ENCODE data around the gene DNAI1.

DNA sequence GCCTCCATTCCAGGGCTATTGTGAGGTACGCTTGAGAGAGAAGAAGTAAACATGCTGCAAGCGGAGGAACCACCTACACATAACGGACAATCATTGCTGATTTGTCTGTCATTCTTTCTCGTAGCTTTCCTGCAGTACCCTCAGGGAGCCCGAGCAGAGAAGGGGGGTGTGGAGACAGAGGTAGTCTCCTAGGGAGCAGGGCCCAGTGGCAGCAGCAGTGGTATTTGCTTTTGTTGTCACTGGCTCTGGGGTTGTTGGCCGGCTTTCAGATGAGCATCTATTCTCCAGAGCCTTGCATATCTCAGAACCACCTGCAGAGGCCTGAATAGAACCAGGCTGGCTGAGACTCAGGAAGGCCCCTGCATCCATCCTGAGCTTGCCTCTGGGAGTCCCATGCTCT lies 44.3 kb downstream of the DNAI1 start:
- no peak for TF ChIP-seq ZFP30 (CRISPR knock-in tag; IDR thresholded peaks at IDR 0.05)
- TF ChIP-seq TCF4 (CRISPR knock-in tag; IDR thresholded peaks at IDR 0.05; ENCODE audit: borderline replicate concordance), result no peak
- no peak for TF ChIP-seq ARNTL (CRISPR knock-in tag; IDR thresholded peaks at IDR 0.05; ENCODE audit: borderline replicate concordance, low read depth)
- no peak for TF ChIP-seq PATZ1 (CRISPR knock-in tag; IDR thresholded peaks at IDR 0.05; ENCODE audit: borderline replicate concordance)
- no peak for TF ChIP-seq ZNF565 (CRISPR knock-in tag; conservative IDR thresholded peaks at IDR 0.05; ENCODE audit: low read depth)
- TF ChIP-seq RARB (CRISPR knock-in tag; IDR thresholded peaks at IDR 0.05), result no peak
- TF ChIP-seq TOX (CRISPR knock-in tag; IDR thresholded peaks at IDR 0.05; ENCODE audit: borderline replicate concordance), result no peak
- TF ChIP-seq SNAI2 (CRISPR knock-in tag; IDR thresholded peaks at IDR 0.05), result no peak
- TF ChIP-seq ZNF8 (CRISPR knock-in tag; IDR thresholded peaks at IDR 0.05), result no peak
- no peak for TF ChIP-seq ZNF70 (CRISPR knock-in tag; IDR thresholded peaks at IDR 0.05)
- no peak for TF ChIP-seq BACH2 (CRISPR knock-in tag; IDR thresholded peaks at IDR 0.05; ENCODE audit: borderline replicate concordance)
- TF ChIP-seq ZFP3 (CRISPR knock-in tag; IDR thresholded peaks at IDR 0.05), result no peak
- TF ChIP-seq ISL1 (CRISPR knock-in tag; IDR thresholded peaks at IDR 0.05), result no peak
- TF ChIP-seq CSRNP3 (CRISPR knock-in tag; IDR thresholded peaks at IDR 0.05), result no peak

Measured in SK-N-SH treated with all-trans-retinoic acid at 6 μM for 48 hours (cell line).